Epithelial cell of proximal tubule (primary cell): ENCODE results near the gene FSTL4. TPM values are rescaled to one million over a fixed set of nuclear protein-coding genes. Genes with fewer than 3 reads are reported as not detected.

Experiments
- DNase-seq: peaks from one replicate; pipeline ENCODE4 v3.0.0-alpha.2; 2011; ENCODE audit warnings: low read depth
- H3K4me3 ChIP-seq: 2 replicates; pipeline ENCODE4 v1.5.1; 2011; ENCODE audit warnings: low read depth, mild to moderate bottlenecking, low read length
- total RNA-seq: library from RNA; depleted of rRNA; stranded (reverse); fragments of >200 nt; gene quantifications from 2 replicates; pipeline ENCODE4 v1.2.3, GENCODE V29; 2015
- TF ChIP-seq, protein P1 (sequence below): conservative IDR thresholded peaks from 2 replicates; pipeline ENCODE4 v1.5.1; 2012; ENCODE audit warnings: low read depth, mild to moderate bottlenecking, low read length

FSTL4 gene
- total RNA-seq, 1 donor from 2014 or later, result not detected

DNA sequence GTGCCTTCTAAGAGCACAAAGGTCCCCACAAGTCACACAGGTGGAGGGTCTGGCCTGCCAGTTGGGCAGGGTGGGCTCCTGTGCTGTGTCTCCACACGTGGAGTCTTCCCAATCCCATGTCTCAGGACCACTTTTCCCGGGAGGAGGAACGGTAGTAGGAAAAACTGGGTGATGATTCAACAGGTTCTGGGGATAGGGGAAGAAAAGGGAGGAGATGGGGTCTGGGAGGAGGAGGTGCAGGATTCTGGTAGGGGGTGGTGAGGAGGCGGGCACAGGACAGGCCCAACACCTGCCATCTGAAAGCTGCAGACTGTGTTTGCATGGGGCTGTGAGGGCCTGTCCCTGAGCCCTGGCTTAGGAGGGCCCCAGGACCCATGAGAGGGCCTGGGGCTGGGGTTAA lies 345.4 kb downstream of the FSTL4 start:
- DNase-seq, result no peak
- no peak overlapping the region for H3K4me3 ChIP-seq
- TF ChIP-seq, protein P1, sequence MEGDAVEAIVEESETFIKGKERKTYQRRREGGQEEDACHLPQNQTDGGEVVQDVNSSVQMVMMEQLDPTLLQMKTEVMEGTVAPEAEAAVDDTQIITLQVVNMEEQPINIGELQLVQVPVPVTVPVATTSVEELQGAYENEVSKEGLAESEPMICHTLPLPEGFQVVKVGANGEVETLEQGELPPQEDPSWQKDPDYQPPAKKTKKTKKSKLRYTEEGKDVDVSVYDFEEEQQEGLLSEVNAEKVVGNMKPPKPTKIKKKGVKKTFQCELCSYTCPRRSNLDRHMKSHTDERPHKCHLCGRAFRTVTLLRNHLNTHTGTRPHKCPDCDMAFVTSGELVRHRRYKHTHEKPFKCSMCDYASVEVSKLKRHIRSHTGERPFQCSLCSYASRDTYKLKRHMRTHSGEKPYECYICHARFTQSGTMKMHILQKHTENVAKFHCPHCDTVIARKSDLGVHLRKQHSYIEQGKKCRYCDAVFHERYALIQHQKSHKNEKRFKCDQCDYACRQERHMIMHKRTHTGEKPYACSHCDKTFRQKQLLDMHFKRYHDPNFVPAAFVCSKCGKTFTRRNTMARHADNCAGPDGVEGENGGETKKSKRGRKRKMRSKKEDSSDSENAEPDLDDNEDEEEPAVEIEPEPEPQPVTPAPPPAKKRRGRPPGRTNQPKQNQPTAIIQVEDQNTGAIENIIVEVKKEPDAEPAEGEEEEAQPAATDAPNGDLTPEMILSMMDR, result no peak

GRCh38 chr5:133266527-133266878 lies 345.8 kb downstream of the FSTL4 start:
- DNase-seq, result no peak
- TF ChIP-seq, protein P1, result no peak
- H3K4me3 ChIP-seq, result no peak overlapping the region

GRCh38 chr5:133265720-133266526 lies 346.4 kb downstream of the FSTL4 start:
- DNase-seq, result no peak
- TF ChIP-seq, protein P1, result no peak
- H3K4me3 ChIP-seq, result no peak overlapping the region

DNA sequence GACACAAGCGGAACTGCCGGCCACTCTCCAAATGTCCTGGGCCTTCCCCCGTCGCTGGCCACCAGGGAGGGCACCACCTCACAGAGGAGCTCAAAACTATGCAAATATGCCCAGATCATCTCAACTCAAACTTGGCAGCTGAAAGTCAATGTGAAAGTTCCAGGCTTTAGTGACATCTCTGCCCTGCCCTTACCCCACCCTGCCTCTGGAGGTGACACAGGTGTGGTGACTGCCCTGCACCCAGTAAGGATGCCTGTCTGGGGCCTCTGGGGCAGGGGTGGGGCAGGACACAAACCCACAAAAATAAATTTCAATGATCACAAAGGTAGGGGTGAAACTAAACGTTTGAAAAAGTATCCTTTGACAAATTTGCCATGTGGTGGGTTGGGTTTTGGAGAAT lies 347.1 kb downstream of the FSTL4 start:
- no peak overlapping the region for H3K4me3 ChIP-seq
- no peak for DNase-seq
- TF ChIP-seq, protein P1, result no peak

- DNase-seq, result no peak
- TF ChIP-seq, protein P1, result no peak
Observed at GRCh38 chr5:133262690-133263089, 349.7 kb downstream of the FSTL4 start.

DNA sequence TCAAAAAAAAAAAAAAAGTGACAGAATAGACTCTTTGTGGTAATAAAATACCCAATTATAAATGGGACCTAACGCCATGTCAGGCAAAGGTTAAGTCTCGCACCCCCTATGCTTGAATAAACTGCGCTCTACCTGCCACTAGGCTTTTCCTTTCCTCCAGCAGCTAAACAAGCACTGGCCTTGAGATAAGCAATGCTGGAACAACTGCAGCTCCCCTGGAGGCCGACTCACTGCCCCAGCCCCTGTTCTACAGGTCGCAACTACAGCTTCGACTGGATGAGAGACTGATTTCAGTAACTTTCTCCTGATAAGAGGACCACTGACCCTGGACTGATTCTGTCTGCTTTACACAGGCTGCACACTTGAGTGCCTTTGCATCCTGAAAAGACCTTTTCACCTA lies 350.3 kb downstream of the FSTL4 start:
- no peak overlapping the region for H3K4me3 ChIP-seq
- DNase-seq, result no peak
- TF ChIP-seq, protein P1, result no peak

More at GRCh38 chr5:133262690-133263089, 349.7 kb downstream of the FSTL4 start:
- H3K4me3 ChIP-seq, result no peak overlapping the region

DNA sequence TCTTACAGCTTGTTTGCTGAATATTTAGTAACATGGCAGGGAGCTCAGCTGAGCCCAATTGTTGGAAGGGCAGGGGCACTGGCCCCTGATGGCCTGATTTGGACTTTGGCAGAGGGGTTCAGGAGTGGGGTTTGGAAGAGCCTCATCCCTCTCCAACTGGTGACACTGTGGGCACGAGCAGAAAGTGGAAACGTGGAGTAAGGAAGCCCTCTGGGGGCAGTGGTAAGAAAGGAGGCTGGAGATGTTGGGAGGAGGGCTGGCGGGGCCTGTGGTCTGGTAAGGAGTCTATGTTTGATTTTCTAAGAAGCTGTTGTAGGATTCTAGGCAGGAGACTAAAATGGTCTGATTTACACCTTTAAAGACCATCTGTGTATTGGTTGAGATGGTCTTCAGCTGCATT lies 351.6 kb downstream of the FSTL4 start:
- H3K4me3 ChIP-seq, result no peak overlapping the region
- no peak for DNase-seq
- TF ChIP-seq, protein P1, result no peak
